NB4 (cell line): ENCODE measurements around the gene NSMCE1.

Experiments
- CTCF ChIP-seq: IDR thresholded peaks from one replicate; pipeline ENCODE4 v1.5.1; 2012; ENCODE audit warnings: low read depth, low read length
- MAX ChIP-seq: IDR thresholded peaks from 2 replicates; pipeline ENCODE4 v1.6.1; 2011; ENCODE audit warnings: low read depth, low read length
- POLR2A ChIP-seq: IDR thresholded peaks from 2 replicates; pipeline ENCODE4 v1.6.1; 2011; ENCODE audit warnings: mild to moderate bottlenecking; ENCODE audit not compliant: insufficient read length; ENCODE audit errors: extremely low read depth

GRCh38 chr16:27220991-27221390, 47.6 kb downstream of the NSMCE1 start:
- no peak for TF ChIP-seq CTCF
- no peak for TF ChIP-seq MAX
- no peak for TF ChIP-seq POLR2A
